GM12892 (cell line): ENCODE data around the gene C1orf74.

Experiments
- DNase-seq: peaks from one replicate; pipeline ENCODE4 v3.0.0; 2011; ENCODE audit not compliant: insufficient read length
- FAIRE-seq: peaks from 2 replicates; lab custom pipeline; 2011; peaks lifted over from hg19 to GRCh38; lab: Jason Lieb, UNC
- POLR2A ChIP-seq: IDR thresholded peaks from 2 replicates; pipeline ENCODE4 v1.6.1; 2011; ENCODE audit warnings: low read depth, low read length, control low read depth
- POLR2AphosphoS5 ChIP-seq: IDR thresholded peaks from 2 replicates; pipeline ENCODE4 v1.6.1; 2011; ENCODE audit warnings: low read depth, low read length, control low read depth
- TAF1 ChIP-seq: IDR thresholded peaks from 2 replicates; pipeline ENCODE4 v1.6.1; 2011; ENCODE audit warnings: low read depth, mild to moderate bottlenecking, control low read depth, low read length, borderline replicate concordance

The C1orf74 gene

DNA sequence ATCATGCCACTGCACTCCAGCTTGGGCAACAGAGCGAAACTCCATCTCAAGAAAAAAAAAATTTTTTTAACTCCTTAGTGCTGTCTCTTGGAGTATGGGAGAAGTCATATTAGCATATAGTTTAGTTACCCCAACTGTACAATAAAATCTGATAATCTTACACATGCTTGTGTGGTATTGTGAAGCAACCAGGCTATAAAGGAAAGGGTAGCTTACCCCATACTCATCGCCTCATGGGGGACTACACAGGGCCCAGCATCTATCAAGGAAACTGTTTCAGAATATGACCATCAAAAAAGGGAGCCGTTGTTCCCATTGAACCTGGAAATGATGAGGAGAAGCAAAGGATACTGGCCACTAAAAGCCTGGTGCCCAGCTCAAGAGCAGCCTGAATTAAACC, 31.5 kb downstream of the C1orf74 start:
- peak; percentile 33 for FAIRE-seq
- TF ChIP-seq POLR2AphosphoS5 (no peak), POLR2A (no peak), TAF1 (no peak)
- no peak for DNase-seq

GRCh38 chr1:209751627-209752231, 32.6 kb downstream of the C1orf74 start:
- FAIRE-seq (peak; percentile 91), DNase-seq (no peak)
- TF ChIP-seq POLR2AphosphoS5 (0 out of 2 replicates have a peak, but pooled peaks have one; percentile 36), POLR2A (no peak)

- FAIRE-seq (no peak), DNase-seq (no peak)
- TF ChIP-seq POLR2A (no peak), TAF1 (no peak), POLR2AphosphoS5 (no peak)
Measured at GRCh38 chr1:209749670-209750323, 34.6 kb downstream of the C1orf74 start.

GRCh38 chr1:209749205-209749604, 35.2 kb downstream of the C1orf74 start:
- TF ChIP-seq POLR2A (no peak), TAF1 (no peak), POLR2AphosphoS5 (no peak)
- DNase-seq (no peak), FAIRE-seq (no peak)

DNA sequence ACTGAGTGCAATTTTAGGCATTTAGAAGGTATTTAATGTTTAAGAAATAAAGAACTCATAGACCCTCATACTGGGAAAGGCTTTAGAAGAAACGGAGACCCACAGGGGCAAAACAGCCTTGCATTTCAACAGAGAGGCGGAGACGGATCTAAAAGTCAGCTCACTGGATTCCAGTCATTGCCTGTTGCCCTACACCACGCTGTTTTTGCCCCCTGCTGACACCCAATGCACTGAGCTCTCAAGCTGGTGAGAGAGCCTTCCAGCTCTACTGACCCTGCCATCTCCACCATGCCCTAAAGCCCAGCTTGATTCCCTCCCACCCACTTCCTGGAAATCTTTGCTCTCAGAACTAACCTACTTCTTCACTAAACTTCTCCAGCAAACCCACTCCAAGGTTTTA, 35.7 kb downstream of the C1orf74 start:
- no peak for TF ChIP-seq TAF1
- no peak for TF ChIP-seq POLR2A
- no peak for TF ChIP-seq POLR2AphosphoS5
- no peak for DNase-seq
- FAIRE-seq, result no peak

- TF ChIP-seq TAF1 (no peak), POLR2A (no peak), POLR2AphosphoS5 (no peak)
- peak; percentile 66 for DNase-seq
- peak; percentile 99 for FAIRE-seq
Measured at GRCh38 chr1:209747580-209748262, 36.6 kb downstream of the C1orf74 start.

DNA sequence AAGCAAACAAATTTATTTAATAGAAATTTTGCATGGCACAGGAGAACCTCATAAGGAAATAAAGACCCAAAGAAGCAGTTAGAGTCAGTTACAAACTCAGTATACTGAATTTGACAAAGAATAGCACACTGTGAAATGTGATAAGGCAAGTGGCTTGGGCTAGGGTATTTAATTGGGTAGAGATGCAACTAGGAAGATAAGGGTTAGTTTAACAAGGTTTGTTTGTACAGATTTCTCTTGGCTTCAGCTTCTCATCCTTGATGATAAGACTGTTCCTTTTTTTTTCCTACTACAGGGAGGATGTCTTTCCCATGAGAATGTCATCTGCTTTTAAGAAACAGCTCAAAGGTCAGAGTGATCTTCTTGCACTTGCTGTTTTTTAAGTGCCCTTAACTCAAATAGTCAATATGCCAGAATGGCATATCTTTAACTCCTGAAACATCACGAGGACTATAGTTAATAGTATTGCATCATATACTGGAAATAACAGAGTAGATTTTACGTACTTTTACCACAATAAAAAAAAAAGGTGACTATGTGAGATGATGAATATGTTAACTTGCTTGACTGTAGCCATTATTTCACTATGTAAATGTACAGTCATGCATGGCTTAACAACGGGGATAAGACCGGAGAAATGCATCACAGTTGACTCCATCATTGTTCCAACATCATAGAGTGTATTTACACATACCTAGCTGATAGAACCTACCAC, 37.8 kb downstream of the C1orf74 start:
- DNase-seq (no peak), FAIRE-seq (no peak)

DNA sequence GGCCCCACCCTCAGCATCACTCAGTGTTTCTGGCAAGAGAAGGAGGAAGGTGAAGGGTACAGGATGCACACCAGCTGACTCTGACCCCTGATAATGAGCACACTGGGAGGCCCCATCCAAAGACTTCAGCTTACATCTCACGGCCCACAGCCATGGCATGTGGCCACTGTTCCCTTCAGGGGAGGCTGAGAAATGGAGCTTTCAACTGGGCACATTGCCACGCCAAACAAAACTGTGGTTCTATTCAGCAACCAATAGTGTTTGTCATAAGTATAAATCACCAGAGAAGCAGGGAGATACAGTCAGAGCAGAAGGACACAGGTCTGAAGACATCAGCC, 41.2 kb downstream of the C1orf74 start:
- FAIRE-seq, result peak; percentile 17

More for the DNA sequence above, 37.8 kb downstream of the C1orf74 start:
- no peak for TF ChIP-seq TAF1
- TF ChIP-seq POLR2AphosphoS5, result no peak
- no peak for TF ChIP-seq POLR2A

GRCh38 chr1:209742409-209743144, 41.8 kb downstream of the C1orf74 start:
- DNase-seq (no peak), FAIRE-seq (no peak)
- TF ChIP-seq POLR2AphosphoS5, result no peak
- TF ChIP-seq POLR2A, result no peak
- no peak for TF ChIP-seq TAF1

More for the DNA sequence above, 41.2 kb downstream of the C1orf74 start:
- no peak for TF ChIP-seq TAF1
- TF ChIP-seq POLR2A, result no peak
- no peak for TF ChIP-seq POLR2AphosphoS5
- DNase-seq, result no peak

DNA sequence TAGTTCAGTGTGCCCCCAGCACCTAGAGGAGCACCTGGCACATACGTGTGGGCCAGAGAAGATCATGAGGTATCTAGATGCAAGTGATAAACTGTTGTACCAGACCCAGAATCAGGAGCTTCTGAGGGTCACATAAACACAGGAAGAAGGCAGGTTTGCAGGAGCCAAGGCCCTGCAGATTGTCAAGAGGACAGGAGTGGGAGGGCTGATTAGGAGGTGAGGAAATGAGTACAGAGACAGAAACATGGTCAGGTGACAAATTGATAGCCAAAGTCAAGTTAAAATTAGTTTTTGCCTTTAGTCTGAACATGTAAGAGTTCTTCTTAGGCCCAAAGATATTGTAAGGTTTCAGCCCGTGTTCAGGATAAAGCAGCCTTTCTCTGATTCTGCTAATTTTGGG, 42.5 kb downstream of the C1orf74 start:
- FAIRE-seq, result no peak
- no peak for TF ChIP-seq TAF1
- TF ChIP-seq POLR2A, result no peak
- no peak for TF ChIP-seq POLR2AphosphoS5
- no peak for DNase-seq
